ENCODE results near the gene SLC25A39. TPM values are rescaled to one million over a fixed set of nuclear protein-coding genes. Genes with fewer than 3 reads are reported as not detected.
A peak's percentile ranks its signal among the peaks of the same experiment; 100 is the strongest.

Gene SLC25A39
- total and polyA plus RNA-seq, 2 of the 13 experiments (the other 11 are each of a cell fraction or from before 2014, with no cell fraction given), result 144 to 151 TPM

GRCh38 chr17:44350733-44351226, 26.2 kb upstream of the SLC25A39 start (continued):
- TF ChIP-seq ZNF33A (CRISPR knock-in tag; IDR thresholded peaks at IDR 0.05; ENCODE audit: borderline replicate concordance) (no peak), MBD4 (IDR thresholded peaks at IDR 0.05; ENCODE audit: borderline replicate concordance, low read length) (no peak), ETS1 (CRISPR knock-in tag; IDR thresholded peaks at IDR 0.05) (no peak), NFKB2 (CRISPR knock-in tag; IDR thresholded peaks at IDR 0.05; ENCODE audit: borderline replicate concordance) (peak; percentile 59; the same call in 1 of the 2 replicates), MAFG (CRISPR knock-in tag; IDR thresholded peaks at IDR 0.05) (no peak), ZBTB2 (CRISPR knock-in tag; IDR thresholded peaks at IDR 0.05; ENCODE audit: low read depth) (no peak), MAF1 (CRISPR knock-in tag; IDR thresholded peaks at IDR 0.05; ENCODE audit: borderline replicate concordance) (no peak), GABPA (IDR thresholded peaks at IDR 0.05; ENCODE audit: low read depth, low read length) (no peak), GABPA (CRISPR knock-in tag; IDR thresholded peaks at IDR 0.05; ENCODE audit: low read depth) (no peak), ZNF530 (CRISPR knock-in tag; IDR thresholded peaks at IDR 0.05; ENCODE audit: low read depth) (no peak), CENPX (CRISPR knock-in tag; IDR thresholded peaks at IDR 0.05) (no peak), KLF9 (CRISPR knock-in tag; IDR thresholded peaks at IDR 0.05; ENCODE audit: low read depth) (no peak), ZNF704 (CRISPR knock-in tag; IDR thresholded peaks at IDR 0.05; ENCODE audit: borderline replicate concordance) (no peak), SIX1 (CRISPR knock-in tag; IDR thresholded peaks at IDR 0.05; ENCODE audit: borderline replicate concordance) (no peak), SRF (IDR thresholded peaks at IDR 0.05; ENCODE audit: low read depth, low read length) (no peak), ZNF263 (CRISPR knock-in tag; IDR thresholded peaks at IDR 0.05) (no peak), ELK4 (CRISPR knock-in tag; IDR thresholded peaks at IDR 0.05; ENCODE audit: borderline replicate concordance) (no peak), NCOA5 (CRISPR knock-in tag; IDR thresholded peaks at IDR 0.05) (no peak), FUBP1 (CRISPR knock-in tag; IDR thresholded peaks at IDR 0.05; ENCODE audit: borderline replicate concordance) (no peak), ZNF225 (CRISPR knock-in tag; IDR thresholded peaks at IDR 0.05) (0 out of 2 replicates have a peak, but pooled peaks have one; percentile 45), ZBTB37 (CRISPR knock-in tag; IDR thresholded peaks at IDR 0.05) (no peak)
